ENCODE measurements around the gene THSD4.

The THSD4 gene

DNA sequence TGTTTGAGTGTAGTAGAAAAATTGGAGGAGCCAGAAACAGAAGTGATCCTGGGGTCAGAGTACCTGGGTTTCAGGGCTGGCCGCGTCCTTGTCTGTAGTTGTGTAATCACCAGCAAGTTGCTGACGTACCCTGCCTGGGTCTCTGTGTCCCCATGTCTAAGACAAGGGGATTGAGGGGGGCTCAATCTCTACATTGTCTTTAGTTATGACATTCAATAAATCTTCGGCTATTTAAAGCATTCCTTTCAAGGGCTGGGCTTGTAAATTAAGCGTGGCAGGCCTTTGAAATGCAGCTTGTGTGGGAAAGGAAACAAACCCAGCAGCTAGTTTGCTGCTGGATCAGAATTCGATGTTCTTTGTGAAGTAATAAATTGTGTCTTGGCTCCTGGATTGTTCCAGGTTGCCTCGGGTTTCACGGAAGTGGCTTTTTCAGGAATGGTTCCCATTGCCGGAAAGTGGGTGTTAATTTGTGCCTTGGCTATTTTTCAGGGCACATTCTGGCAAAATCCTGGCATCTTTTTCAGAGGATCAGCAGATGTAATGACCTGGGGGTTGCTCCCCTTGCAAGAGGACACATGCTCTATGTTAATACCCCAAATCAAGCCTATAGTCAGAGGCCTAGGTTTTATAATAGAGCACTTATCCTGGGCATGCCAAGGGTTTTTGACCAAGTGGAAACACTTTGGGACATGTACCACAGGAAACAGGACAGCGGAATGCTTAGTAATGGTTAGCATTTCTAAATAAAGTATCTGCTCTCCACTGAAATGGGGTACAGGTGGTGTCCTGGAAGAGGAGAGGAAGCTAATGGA lies 400.3 kb downstream of the THSD4 start:
- no peak for DNase-seq

DNA sequence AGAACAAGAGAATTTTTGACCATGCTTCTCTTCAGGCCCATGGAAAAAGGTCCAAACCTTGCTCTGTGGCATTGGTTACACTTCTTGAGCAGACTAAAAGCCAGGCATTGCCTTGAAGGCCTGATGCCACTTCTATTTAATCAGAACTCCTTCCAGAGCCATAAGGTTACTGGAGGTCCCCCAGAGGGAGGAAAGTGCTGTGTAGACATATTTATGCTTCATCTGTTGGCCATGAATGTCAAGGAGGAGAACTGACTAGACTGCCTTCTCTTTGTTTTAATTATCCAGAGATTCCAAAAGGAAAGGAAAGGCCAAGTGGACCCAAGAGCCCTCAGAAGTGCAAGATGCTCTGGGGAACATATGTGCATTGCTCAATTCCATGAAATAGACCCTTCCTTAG lies 402.5 kb downstream of the THSD4 start:
- no peak for DNase-seq

DNA sequence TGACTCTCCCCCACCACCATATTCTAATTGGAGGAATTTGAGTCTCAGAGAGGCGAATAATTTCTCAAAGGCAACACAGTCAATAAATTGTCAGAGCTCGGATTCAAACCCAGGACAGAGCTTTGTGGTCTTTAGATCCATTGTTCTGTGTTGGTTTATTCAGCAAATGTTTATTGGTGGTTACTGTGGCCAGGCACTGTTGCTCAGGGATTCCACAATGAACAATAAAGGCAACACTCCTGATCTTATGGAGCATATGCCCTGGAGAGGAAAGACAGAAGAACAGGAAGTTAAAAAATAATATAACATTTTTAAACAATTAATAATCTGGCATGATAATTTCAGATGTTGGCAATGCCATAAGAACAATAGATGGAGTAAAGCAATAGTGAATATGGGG lies 403.4 kb downstream of the THSD4 start:
- no peak for DNase-seq

DNA sequence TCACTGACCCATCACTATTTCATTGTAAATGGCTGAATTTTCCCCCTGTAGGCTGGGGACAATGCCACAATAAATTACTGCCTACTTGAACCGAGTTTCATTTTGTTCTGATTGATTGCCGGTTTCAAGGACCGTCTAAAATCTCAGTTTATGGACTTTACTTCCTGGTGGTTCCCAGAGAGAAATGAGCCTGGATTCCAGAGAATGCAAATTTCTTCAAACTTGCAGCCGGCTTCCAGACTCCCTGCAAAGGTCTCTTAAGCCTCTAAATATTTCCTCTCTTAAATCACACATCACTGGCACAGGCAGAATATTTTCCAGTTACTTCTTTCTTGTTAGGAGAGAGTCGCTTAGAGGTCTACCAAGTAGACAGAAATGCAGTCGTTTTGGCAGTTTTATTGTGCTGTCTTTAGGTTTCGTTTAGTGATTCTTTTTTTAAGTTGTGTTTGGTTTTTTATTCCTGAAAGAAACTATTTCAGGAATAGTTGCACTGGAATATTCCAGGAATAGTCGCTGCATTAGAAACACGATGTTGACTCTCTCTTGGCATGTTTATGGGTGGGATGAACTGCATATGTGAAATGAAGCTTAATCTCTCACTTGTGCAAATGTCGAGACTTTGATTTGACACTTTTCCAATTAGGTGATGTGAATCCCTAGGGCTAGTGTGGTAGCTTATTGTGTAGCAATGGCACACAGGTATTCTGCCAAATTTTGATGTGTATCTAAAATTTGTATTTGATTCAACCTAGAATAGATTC lies 411.0 kb downstream of the THSD4 start:
- DNase-seq, result no peak

DNA sequence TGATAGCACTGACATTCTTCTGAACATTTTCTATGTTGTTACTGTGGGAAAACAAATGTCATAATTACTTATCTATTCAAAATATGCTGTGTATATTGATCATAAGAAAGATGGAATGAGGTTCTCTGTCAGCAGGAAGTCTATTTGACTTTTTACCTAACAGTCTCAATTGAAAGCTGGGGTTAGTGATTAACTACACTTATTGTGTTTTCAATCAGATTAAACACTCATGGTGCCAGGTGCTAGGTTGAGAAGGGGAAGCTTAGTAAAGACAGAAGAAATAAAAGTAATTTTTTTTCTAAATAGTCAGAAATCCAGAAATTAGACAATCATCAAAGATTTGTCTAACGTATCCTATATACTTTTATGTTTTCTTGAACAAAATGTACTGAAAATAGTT lies 414.1 kb downstream of the THSD4 start:
- no peak for DNase-seq

DNA sequence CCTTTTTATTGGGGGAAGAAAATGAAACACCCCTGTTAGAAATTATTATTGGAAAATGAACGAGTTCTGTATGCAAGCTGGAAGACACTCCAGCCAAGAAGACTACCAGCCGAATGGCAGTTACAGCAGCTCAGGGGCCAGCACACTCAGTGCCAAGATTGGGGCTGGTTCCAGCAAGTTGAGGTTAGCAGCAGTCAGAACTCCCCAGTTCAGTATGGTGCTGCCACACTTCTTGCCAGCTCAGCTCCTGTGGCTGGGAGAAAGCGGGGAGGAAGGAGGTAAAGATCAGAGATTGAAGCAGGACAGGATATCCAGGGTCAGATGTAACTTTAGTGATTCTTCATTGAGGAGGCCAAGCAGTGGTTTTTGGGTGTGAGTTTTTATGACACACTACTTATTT lies 414.8 kb downstream of the THSD4 start:
- DNase-seq, result no peak

DNA sequence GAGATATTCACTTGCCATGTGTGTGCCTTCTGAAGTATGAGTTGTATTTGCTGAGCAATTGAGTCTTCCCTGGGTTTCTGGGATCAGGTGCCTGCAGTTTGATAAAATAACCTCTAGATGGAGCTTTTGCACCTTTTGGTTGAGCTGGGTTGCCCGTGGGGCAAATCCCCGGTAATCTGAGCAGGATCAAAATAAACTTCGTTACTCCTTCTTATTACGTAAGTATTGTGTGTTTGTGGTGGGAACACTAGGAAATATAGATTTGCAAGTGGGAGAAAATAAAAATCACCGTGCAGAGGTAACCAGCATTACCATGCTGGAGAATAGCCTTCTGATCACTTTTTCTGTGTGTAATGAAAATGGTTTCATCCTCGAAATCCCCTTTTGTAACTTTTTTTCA lies 417.7 kb downstream of the THSD4 start:
- no peak for DNase-seq

DNA sequence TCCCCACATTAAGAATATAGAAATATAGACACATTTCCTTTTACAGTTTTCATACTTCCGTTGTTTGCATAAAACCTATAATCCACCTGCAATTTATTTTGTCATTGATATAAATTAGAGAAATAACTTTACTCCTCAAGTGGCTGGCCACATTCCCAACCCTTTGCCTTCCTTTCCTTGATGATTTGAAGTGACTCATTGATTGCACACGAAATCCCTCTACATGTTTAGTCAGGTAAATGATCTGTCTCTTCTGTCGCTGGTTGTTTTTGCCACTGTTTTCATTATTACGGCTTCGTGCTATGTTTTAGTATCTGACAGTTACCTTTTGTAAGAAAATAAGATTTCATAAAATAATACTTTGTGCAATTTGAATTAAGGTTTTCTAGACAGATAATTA lies 422.9 kb downstream of the THSD4 start:
- no peak for DNase-seq

DNA sequence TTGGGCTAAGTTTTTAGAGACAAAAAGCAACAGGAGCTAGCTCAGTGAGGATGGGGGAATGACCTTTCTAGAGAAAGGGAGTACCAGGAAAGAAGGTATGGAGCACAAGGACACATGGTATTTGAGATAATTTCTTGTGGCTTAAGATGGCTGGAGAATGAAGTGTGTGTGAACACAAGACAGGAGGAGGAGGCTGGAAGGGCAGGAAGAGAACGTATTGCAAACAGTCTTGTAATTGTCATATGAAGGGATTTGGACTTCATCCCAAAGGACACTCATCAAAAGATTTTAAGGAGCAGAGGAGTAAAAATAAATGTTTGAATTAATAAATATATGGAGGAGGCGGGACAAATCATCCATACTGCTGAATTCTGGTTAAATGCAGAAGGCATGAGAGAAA lies 426.5 kb downstream of the THSD4 start:
- DNase-seq, result no peak

DNA sequence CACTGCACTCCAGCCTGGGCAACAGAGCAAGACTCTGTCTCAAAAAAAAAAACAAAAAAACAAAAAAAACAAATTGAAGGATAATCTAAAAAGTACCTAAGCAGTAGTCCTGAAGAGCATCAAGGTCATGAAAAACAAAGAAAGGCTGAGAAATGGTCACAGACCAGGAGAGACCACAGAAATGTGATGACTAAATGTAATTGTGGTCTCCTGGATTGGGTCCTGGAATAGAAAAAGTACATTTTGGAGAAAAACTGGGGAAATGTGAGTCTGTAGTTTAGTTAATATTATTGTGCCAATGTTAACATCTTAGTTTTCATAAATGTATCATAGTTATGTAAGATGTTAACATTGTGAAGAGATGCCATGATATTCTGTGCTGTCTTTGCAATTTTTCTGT lies 427.6 kb downstream of the THSD4 start:
- no peak for DNase-seq

DNA sequence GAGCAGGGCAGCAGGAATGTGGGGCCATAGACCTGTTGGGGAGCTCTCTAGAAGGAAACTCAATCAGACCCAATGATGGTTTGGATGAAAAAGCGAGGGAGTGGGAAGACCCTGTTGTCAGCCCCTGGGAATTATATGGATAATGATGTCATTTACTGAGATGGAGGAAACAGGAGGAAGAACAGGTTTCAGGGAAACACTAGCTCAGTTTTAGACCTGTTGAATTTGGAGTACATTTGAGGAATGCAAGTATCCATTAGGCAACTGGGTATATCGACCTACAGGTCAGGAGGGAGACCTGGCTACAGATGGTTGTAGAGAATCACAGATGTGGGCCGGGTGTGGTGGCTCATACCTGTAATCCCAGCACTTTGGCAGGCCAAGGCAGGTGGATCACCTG lies 428.1 kb downstream of the THSD4 start:
- no peak for DNase-seq

DNA sequence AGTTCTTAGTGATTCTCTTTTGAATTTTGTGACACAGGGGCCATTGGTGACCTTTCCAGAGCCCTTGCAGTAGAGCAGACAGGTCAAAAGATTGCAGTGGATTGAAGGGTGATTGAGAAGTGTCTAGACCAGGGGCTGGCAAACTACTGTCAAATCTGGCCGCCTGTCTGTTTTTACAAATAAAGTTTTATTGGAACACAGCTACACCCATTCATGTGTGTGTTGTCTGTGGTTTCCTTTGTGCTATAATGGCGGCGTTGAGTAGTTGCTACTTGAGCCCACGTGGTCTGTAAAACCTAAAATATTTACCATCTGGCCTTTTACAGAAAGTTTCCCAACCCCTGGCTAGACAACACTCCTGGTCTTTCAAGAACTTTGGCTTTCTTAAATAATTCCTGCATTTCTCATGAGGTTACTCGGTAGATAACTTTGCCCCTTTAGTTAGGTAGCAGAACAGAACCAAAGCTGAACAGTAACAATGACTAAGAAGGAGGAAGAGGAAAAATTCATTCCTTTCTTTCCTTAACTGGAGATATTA lies 430.0 kb downstream of the THSD4 start:
- DNase-seq, result no peak

DNA sequence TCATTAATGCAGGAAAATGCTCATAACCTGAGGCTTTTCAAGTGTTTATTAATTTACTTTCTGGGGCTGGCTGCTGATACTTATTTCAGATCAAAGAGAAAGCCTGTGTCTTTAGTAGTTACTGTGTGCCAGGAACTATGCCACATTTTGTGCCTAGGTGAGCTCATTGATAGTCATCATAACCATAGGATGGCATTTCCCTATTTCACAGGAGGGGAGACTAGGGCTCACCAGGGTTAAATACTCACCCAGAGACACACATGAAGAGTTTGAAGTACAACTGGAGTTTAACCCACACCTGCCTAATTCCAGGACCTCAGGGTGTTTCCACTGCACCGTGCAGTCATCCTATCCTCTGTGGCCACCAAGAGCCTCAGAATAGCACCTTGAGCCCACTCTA lies 430.7 kb downstream of the THSD4 start:
- DNase-seq, result no peak

DNA sequence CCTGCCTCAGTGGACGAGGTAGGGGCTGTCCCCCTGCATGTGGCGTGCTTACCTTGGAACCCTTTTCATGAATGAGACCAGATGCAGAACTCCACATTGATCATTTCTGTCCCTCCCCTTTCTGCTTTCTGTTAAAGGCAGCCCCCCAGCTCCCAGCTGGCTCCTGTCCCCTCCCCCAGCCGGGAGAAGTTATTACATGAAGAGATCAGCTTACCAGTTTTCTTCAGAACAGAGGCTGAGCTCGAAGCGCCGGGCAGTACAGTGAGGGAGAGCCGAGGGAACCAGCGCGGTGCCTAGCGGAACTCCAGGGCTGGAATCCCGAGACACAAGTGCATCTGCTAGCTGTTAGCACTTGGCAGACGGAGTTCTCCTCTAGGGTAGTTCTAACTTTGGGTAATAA lies 431.7 kb downstream of the THSD4 start:
- DNase-seq, result no peak

DNA sequence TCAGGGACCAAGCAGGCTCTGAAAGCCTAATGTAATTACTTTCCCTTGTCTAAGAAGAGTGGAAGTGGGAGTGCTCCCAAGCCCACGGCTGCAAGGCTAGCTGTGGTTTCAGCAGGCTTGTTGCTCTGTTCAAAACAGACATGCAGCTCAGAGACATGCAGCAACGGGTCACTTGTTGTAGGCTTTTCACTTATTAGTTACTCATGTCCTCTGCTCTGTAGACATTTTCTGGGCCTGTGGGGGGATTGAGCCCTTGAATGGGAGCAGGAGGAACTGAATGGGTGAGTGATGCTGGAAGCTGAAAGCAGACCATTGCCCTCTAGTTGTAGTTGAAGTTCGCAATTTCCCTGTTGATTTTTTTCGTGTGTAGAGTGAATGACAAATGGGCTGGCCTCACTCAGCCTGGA lies 433.1 kb downstream of the THSD4 start:
- DNase-seq, result no peak

DNA sequence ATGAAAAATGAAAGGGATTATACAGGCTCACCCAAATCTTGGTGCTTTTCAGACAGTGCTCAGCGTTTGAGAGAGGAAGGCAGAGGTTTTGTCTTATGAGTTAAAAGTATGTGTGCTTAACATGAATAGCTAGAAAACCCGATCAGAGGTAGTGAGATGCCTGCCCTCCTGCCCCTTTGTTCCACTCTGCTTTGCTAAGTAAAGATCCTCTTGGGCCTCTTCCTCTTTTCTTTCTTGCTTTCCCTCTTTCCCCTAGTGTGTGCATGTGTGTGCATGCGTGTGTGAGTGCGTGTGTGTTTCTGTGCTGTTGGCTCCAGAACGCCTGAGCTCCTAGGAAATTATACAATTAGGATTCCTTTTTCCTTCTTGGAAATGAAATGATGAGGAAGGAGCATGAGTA lies 433.8 kb downstream of the THSD4 start:
- DNase-seq, result no peak

DNA sequence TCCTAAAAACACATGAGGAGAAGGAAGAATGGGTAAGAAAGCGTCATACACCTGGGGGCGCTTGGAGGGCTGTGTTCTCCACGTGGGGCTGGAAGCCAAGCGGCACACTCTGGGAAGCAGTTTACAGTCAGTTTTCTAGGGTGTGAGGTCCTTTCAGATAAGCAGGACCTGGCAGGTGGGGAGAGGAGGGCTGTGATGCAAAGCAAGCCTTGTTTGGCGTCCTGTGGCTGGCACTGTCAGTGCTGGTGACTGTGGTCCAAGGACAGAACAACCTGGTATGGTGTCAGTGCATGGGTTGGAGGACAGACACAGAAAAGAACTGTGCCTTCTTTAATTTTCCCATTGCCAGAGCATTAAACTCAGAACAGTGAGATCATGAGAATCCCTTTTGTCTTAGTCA lies 434.4 kb downstream of the THSD4 start:
- no peak for DNase-seq

DNA sequence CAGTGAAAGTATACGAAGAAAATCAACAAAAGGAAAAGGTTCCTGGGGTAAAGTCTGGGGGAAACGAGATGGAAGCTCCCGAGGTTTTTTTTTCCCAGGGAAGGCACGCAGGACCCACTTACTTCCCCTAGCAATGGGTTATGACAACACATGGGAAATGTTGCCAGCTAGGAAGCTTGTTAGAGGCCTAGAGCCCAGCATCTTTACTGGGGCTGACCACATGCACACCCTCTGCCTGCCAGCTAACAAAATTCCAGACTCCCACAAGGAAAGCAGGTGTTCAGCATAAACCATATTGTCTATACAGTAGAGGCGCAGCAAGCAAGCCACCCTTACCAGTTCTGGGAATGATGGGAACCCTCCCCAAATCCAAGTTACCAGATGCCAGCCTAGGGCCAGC lies 436.3 kb downstream of the THSD4 start:
- DNase-seq, result no peak

DNA sequence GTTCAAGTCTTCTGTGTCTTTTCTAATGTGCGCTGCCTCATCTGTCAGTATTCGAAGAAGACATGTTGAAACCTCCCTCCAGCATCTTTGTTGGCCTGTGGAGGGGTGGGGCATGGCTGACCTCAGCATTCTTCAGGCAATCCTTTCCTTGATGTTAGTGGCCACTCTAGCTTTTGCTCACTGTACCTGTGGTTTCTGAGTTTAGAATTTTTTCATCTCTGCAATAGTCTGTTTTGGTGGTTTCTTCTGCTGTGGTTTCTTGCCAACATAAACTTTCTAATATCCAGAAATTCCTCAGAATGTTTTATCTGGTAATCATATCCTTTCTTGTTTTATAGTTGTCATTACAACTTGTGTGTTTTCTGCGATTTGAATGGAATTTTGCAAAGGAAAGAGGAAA lies 443.8 kb downstream of the THSD4 start:
- DNase-seq, result no peak

DNA sequence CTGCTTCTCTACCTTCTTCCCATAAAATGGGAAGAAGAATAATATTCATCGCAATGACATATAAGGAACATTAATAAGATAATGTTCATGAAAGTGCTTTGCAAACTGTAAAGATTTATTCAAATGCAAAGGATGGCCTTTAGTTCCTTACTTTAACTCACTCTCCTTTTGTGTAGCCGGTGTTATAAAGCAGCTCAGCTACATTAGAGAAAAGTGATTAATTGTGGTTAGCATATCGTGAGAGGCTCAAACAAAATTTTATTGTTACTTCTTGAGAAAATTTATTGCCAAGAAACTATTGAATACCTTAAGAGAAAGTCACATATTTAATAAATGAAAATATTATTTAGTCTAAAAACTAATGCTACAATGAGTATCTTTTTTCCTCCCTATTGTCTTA lies 444.3 kb downstream of the THSD4 start:
- no peak for DNase-seq

DNA sequence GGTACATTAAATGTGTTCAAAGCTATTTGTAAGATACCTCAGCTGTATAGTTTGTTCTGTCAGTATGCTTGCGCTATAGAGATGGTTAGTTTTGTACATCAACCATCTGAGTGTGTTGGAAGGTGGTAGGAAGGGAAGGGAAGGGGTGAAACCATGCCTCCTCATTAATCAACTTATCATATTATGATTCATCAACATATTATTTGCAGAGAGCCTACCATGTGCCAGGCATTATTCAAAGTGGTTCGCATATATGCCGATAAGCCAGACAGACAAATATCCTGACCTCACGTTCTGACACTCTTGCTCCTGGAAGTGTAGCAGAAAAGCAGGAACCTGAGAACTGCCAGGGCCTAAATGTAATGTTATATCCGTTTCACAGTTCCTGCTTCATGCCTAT lies 447.0 kb downstream of the THSD4 start:
- DNase-seq, result no peak

DNA sequence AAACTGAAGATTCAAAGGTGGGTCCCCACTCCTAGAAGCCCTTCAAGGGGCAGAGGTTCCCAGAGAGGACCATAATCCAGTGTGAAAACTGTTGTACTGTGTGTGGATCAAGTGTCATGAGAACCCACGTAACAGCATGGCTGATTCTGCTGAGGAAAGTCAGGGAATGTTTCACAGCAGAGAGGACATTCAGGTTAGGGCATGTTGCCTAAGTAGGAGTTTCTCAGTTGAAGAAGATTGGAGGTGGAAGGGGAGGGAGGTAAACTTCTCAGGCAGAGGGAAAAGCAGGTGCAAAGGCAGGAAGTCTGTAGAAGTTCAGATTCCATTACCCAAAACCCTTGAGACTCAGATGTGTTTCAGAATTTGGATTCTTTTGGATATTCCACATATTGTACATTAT lies 448.9 kb downstream of the THSD4 start:
- no peak for DNase-seq

DNA sequence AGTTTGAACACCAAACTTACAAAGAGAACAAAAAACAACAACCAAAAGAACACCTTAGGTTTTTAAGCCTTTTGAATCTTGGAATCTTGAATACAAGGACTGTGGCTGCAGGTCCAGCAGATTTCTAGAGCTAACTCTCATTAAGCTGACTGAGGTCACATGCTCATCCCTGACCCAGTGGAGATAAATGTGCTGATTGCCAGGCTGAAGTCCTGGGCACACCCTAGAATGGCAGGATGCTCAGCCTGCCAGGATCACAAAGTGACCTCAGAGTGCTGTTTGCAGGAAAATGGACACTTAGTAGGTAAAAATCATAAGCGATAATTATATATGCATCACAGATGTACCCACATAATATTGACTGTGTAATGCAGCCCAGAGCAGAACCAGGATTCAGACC lies 449.7 kb downstream of the THSD4 start:
- DNase-seq, result no peak

DNA sequence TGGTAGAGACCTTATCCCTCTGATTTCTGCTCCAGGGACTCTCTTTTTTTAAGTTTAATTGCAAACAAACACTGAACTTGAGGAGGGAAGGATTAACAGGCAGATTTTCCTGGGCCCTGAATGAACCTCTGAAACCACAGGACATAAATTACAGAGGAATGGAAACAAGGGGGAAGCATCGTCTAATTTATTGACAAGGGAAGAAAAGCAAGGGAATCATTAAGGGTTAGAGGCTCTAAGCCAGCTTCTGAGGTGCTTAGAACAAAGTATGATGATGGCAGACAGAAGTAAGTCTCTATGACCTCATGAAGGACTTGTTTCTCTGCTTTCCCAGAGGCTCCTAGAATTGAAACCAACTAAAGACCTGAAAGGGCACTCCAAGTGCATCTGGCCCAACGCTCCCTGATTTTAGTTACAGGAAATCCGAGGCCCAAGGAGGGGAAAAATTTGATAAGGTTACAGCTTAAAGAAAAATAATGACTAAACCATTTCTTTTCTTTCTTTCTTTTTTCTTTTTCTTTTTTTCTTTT lies 450.4 kb downstream of the THSD4 start:
- no peak for DNase-seq

All from T-helper 9 cell (primary cell).